Hepatocyte (in vitro differentiated cells): ENCODE results near the gene FRMD6.

ENCODE experiments used
- CTCF ChIP-seq: fragments of 200-600 bp; sonication (generic); IDR thresholded peaks from 2 replicates; pipeline ENCODE4 v1.5.1; 2016; ENCODE audit warnings: antibody characterized with exemption, mild to moderate bottlenecking; ENCODE audit not compliant: poor library complexity
- EZH2 ChIP-seq: fragments of 200-600 bp; sonication (generic); IDR thresholded peaks from 2 replicates; pipeline ENCODE4 v1.6.1; 2016; ENCODE audit warnings: antibody characterized with exemption, mild to moderate bottlenecking, borderline replicate concordance
- EZH2phosphoT487 ChIP-seq: fragments of 200-600 bp; sonication (generic); IDR thresholded peaks from one replicate; pipeline ENCODE4 v1.6.1; 2018; ENCODE audit warnings: antibody characterized with exemption, mild to moderate bottlenecking, low read depth, moderate library complexity; ENCODE audit not compliant: unreplicated experiment, severe bottlenecking

- TF ChIP-seq CTCF (no peak), EZH2 (no peak), EZH2phosphoT487 (no peak)
Observed at GRCh38 chr14:51603495-51603894, 48.2 kb upstream of the FRMD6 start.
